ENCODE data around the gene PAPPA2.

DNA sequence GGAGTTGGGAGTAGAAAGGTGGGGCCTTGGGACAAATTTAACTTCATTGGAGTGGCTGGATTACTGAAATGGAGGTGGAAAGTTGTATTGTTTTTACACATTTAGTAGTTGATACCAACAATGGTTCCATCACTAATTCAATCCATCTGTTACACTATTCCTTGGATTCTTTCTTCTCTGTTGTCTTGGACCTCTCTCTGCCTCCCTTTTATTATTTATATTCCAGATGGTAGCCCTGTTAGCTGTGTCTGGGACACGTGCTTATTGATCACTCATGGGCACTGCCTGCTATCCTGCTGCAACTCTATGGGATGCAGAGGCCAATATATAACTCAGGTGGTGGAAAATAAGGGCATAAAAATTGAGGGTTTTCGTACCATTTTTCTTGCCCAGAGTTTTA lies 346.3 kb downstream of the PAPPA2 start:
- TF ChIP-seq, protein P1, sequence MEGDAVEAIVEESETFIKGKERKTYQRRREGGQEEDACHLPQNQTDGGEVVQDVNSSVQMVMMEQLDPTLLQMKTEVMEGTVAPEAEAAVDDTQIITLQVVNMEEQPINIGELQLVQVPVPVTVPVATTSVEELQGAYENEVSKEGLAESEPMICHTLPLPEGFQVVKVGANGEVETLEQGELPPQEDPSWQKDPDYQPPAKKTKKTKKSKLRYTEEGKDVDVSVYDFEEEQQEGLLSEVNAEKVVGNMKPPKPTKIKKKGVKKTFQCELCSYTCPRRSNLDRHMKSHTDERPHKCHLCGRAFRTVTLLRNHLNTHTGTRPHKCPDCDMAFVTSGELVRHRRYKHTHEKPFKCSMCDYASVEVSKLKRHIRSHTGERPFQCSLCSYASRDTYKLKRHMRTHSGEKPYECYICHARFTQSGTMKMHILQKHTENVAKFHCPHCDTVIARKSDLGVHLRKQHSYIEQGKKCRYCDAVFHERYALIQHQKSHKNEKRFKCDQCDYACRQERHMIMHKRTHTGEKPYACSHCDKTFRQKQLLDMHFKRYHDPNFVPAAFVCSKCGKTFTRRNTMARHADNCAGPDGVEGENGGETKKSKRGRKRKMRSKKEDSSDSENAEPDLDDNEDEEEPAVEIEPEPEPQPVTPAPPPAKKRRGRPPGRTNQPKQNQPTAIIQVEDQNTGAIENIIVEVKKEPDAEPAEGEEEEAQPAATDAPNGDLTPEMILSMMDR (IDR thresholded peaks at IDR 0.05) = no peak
- no peak for TF ChIP-seq EP300 (IDR thresholded peaks at IDR 0.05)
